Measurements from ENCODE around the gene ATP13A4.

ATP13A4 gene, protein sequence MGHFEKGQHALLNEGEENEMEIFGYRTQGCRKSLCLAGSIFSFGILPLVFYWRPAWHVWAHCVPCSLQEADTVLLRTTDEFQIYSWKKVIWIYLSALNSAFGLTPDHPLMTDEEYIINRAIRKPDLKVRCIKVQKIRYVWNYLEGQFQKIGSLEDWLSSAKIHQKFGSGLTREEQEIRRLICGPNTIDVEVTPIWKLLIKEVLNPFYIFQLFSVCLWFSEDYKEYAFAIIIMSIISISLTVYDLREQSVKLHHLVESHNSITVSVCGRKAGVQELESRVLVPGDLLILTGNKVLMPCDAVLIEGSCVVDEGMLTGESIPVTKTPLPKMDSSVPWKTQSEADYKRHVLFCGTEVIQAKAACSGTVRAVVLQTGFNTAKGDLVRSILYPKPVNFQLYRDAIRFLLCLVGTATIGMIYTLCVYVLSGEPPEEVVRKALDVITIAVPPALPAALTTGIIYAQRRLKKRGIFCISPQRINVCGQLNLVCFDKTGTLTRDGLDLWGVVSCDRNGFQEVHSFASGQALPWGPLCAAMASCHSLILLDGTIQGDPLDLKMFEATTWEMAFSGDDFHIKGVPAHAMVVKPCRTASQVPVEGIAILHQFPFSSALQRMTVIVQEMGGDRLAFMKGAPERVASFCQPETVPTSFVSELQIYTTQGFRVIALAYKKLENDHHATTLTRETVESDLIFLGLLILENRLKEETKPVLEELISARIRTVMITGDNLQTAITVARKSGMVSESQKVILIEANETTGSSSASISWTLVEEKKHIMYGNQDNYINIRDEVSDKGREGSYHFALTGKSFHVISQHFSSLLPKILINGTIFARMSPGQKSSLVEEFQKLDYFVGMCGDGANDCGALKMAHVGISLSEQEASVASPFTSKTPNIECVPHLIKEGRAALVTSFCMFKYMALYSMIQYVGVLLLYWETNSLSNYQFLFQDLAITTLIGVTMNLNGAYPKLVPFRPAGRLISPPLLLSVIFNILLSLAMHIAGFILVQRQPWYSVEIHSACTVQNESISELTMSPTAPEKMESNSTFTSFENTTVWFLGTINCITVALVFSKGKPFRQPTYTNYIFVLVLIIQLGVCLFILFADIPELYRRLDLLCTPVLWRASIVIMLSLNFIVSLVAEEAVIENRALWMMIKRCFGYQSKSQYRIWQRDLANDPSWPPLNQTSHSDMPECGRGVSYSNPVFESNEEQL

GRCh38 chr3:193554811-193555210, at the start of gene ATP13A4:
ATP13A4 (minus strand) TSS chr3:193554895; CDS start chr3:193554799, 96 bp downstream.
- no peak within 1 kb of the TSS for H3K27ac ChIP-seq
- TF ChIP-seq, protein P1, sequence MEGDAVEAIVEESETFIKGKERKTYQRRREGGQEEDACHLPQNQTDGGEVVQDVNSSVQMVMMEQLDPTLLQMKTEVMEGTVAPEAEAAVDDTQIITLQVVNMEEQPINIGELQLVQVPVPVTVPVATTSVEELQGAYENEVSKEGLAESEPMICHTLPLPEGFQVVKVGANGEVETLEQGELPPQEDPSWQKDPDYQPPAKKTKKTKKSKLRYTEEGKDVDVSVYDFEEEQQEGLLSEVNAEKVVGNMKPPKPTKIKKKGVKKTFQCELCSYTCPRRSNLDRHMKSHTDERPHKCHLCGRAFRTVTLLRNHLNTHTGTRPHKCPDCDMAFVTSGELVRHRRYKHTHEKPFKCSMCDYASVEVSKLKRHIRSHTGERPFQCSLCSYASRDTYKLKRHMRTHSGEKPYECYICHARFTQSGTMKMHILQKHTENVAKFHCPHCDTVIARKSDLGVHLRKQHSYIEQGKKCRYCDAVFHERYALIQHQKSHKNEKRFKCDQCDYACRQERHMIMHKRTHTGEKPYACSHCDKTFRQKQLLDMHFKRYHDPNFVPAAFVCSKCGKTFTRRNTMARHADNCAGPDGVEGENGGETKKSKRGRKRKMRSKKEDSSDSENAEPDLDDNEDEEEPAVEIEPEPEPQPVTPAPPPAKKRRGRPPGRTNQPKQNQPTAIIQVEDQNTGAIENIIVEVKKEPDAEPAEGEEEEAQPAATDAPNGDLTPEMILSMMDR (conservative IDR thresholded peaks at IDR 0.05; ENCODE audit: low read depth), result no peak
- POLR2A ChIA-PET (ENCODE audit: low non-redundant PET), result no interaction called here
- no peak for DNase-seq (ENCODE audit: low spot score)
- CTCF ChIA-PET, result no interaction called here

DNA sequence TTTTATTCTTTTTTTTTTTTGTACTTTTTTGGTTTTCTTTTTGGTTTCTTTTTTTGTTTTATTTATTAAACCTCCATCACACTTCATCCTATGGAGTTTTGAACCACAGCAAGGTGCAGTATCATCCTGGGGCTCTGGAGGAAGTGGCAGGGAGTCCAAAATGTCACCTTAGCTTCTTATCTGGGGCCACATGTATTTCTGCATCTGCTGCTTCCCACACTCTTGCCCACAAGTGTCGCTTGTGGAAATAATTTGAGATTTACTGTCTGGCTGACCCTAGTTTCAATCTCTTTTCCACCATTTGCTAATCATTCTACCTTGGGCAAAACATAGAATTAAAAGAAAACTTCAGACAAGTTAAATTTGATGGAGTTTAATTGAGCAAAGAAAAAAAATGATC, 44.7 kb upstream of the ATP13A4 start:
- TF ChIP-seq, protein P1 (conservative IDR thresholded peaks at IDR 0.05; ENCODE audit: low read depth), result no peak
- H3K27ac ChIP-seq, result no peak overlapping the region
- CTCF ChIA-PET, result no interaction called here
- POLR2A ChIA-PET (ENCODE audit: low non-redundant PET), result no interaction called here
- DNase-seq (ENCODE audit: low spot score), result no peak

DNA sequence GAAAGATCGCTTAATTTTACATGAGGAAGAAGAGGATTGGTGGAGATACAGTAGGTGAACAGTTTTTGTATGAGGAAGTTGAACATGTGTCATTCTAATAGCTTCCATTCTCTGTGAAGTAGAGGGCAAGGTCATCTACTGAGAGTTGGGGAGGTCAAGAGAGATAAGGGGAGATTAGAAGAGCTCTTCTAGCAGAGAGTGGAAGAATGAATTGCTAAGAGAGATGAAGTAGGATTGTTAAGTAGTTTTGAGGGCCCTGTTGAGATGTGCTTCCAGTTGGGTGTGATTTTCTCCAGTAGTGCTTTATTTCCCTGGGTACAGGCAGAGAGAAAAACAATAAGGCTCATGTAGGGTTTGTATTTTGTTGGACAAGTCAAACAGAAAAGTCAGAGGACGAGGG, 43.5 kb upstream of the ATP13A4 start:
- TF ChIP-seq, protein P1 (conservative IDR thresholded peaks at IDR 0.05; ENCODE audit: low read depth), result no peak
- ChIA-PET CTCF (interaction anchor here (0.6 kb wide), 2 partner anchors 10 to 233 kb away, joined by 3 read pairs; no protein-coding TSS in a partner anchor), POLR2A (ENCODE audit: low non-redundant PET) (no interaction called here)
- DNase-seq (ENCODE audit: low spot score), result no peak
- no peak overlapping the region for H3K27ac ChIP-seq

GRCh38 chr3:193595939-193596487, 41.3 kb upstream of the ATP13A4 start:
- CTCF ChIA-PET, result no interaction called here
- TF ChIP-seq, protein P1 (conservative IDR thresholded peaks at IDR 0.05; ENCODE audit: low read depth), result no peak
- no peak overlapping the region for H3K27ac ChIP-seq
- DNase-seq (ENCODE audit: low spot score), result no peak
- POLR2A ChIA-PET (ENCODE audit: low non-redundant PET), result no interaction called here

- ChIA-PET CTCF (interaction anchor here (0.6 kb wide), 1 partner anchor 373 kb away, joined by 5 read pairs; no protein-coding TSS in a partner anchor), POLR2A (ENCODE audit: low non-redundant PET) (no interaction called here)
- TF ChIP-seq, protein P1 (conservative IDR thresholded peaks at IDR 0.05; ENCODE audit: low read depth), result no peak
- H3K27ac ChIP-seq, result no peak overlapping the region
- peak; percentile 19 for DNase-seq (ENCODE audit: low spot score)
Observed at GRCh38 chr3:193594946-193595689, 40.4 kb upstream of the ATP13A4 start.
